PC-9 (cell line): ENCODE measurements around the gene CCP110. TPM values are rescaled to one million over a fixed set of nuclear protein-coding genes. Genes with fewer than 3 reads are reported as not detected.
A peak's percentile ranks its signal among the peaks of the same experiment; 100 is the strongest.

ENCODE experiments used
- BruUV-seq: library from RNA; stranded (reverse); fragments of 400-500 nt; replicated peaks from 2 replicates; lab custom pipeline; 2021; lab: Mats Ljungman, UMichigan
- CTCF ChIA-PET: fragments of 300-600 bp; sonication (Branson Sonifier 250); formaldehyde crosslinking; loops from one replicate; lab custom pipeline; 2022; ENCODE audit warnings: antibody characterized with exemption; lab: Charles Lee
- POLR2A ChIA-PET: fragments of 300-600 bp; sonication (Branson Sonifier 250); formaldehyde crosslinking; loops from one replicate; lab custom pipeline; 2022; ENCODE audit warnings: antibody characterized with exemption; ENCODE audit not compliant: unreplicated experiment; lab: Charles Lee
- DNase-seq, 2 experiments: peaks; one replicate each; pipeline versions ENCODE4 v3.0.0 to v3.0.0-alpha.2; 2015 to 2022; ENCODE audit warnings: mixed read lengths in 1 of 2
- H2AFZ ChIP-seq: fragments of 200-600 bp; sonication (generic); 2 replicates; pipeline ENCODE4 v1.8.1; 2017; ENCODE audit warnings: antibody characterized with exemption
- H3F3A ChIP-seq: fragments of 200-600 bp; sonication (generic); 2 replicates; pipeline ENCODE4 v1.8.1; 2017; ENCODE audit warnings: antibody characterized with exemption, mild to moderate bottlenecking, low read depth; ENCODE audit not compliant: insufficient read depth
- H3K27ac ChIP-seq: fragments of 200-600 bp; sonication (generic); 2 replicates; pipeline ENCODE4 v1.6.1; 2016; ENCODE audit warnings: mixed run types
- H3K27me3 ChIP-seq: fragments of 200-600 bp; sonication (generic); 2 replicates; pipeline ENCODE4 v1.6.1; 2016; ENCODE audit warnings: low read depth, mixed run types; ENCODE audit not compliant: insufficient read depth
- H3K36me3 ChIP-seq: fragments of 200-600 bp; sonication (generic); 2 replicates; pipeline ENCODE4 v1.6.1; 2016; ENCODE audit warnings: low read depth, mixed run types
- H3K4me1 ChIP-seq: fragments of 200-600 bp; sonication (generic); replicated peaks from 2 replicates; pipeline ENCODE4 v1.6.1; 2016; ENCODE audit warnings: mixed run types; ENCODE audit not compliant: insufficient read depth
- H3K4me2 ChIP-seq: fragments of 200-600 bp; sonication (generic); 2 replicates; pipeline ENCODE4 v1.6.1; 2017; ENCODE audit warnings: mixed run types
- H3K4me3 ChIP-seq: fragments of 200-600 bp; sonication (generic); 2 replicates; pipeline ENCODE4 v1.6.1; 2016; ENCODE audit warnings: mixed run types
- H3K79me2 ChIP-seq: fragments of 200-600 bp; sonication (generic); 2 replicates; pipeline ENCODE4 v1.6.1; 2017; ENCODE audit warnings: low read depth, mixed run types
- H3K9me2 ChIP-seq: fragments of 200-600 bp; sonication (generic); 2 replicates; pipeline ENCODE4 v1.8.1; 2017; ENCODE audit warnings: mild to moderate bottlenecking; ENCODE audit not compliant: insufficient read depth
- H3K9me3 ChIP-seq: fragments of 200-600 bp; sonication (generic); 2 replicates; pipeline ENCODE4 v1.8.1; 2016; ENCODE audit warnings: low read depth; ENCODE audit not compliant: insufficient read depth
- H4K20me1 ChIP-seq: fragments of 200-600 bp; sonication (generic); 2 replicates; pipeline ENCODE4 v1.8.1; 2017; ENCODE audit not compliant: insufficient read depth
- CTCF ChIP-seq: fragments of 200-600 bp; sonication (generic); conservative IDR thresholded peaks from 2 replicates; pipeline ENCODE4 v1.6.1; 2017; ENCODE audit warnings: mixed run types, antibody characterized with exemption, mild to moderate bottlenecking, moderate library complexity
- EZH2 ChIP-seq: fragments of 200-600 bp; sonication (generic); IDR thresholded peaks from 2 replicates; pipeline ENCODE4 v1.8.0; 2017; ENCODE audit warnings: antibody characterized with exemption, low read depth
- intact Hi-C: fragments of 100-400 bp; cut with micrococcal nuclease; formaldehyde crosslinking; loops from one replicate; pipeline ENCODE4 v1.10.0; 2022; ENCODE audit not compliant: unreplicated experiment
- total RNA-seq: library from RNA; stranded (reverse); gene quantifications from 2 replicates; pipeline ENCODE4 v1.2.3, GENCODE V29; 2021

The CCP110 gene
- total RNA-seq, 1 experiment from 2014 or later: 31.9 TPM

- Histone ChIP-seq H4K20me1 (no peaks in the 10 kb centered on the region), H3K4me3 (no peak overlapping the region), H3K79me2 (peaks cover 25% of the 10 kb centered on the region), H3F3A (peaks cover 52% of the 10 kb centered on the region), H3K4me1 (peaks cover 37% of the 10 kb centered on the region), H3K4me2 (no peak overlapping the region), H3K9me3 (no peaks in the 10 kb centered on the region), H3K27me3 (no peaks in the 10 kb centered on the region), H2AFZ (no peak overlapping the region), H3K36me3 (peaks cover 38% of the 10 kb centered on the region), H3K9me2 (no peaks in the 10 kb centered on the region), H3K27ac (no peak overlapping the region)
- intact Hi-C loops: loop anchor here (1.0 to 10.0 kb wide), 3 partner anchors 334 to 416 kb away; partner anchors contain the start of genes ITPRIPL2 and SYT17
- peak; percentile 56 to 73 for DNase-seq
- no peak for TF ChIP-seq EZH2
- TF ChIP-seq CTCF: peak; percentile 90
- TSS peak; percentile 38 for BruUV-seq
- ChIA-PET CTCF (interaction anchor here (0.6 to 1.7 kb wide), 11 partner anchors 11 to 714 kb away, joined by 3 to 11 read pairs (median 4); partner anchors contain the start of gene TMC7), POLR2A (interaction anchor here (0.6 kb wide), 3 partner anchors 46 to 120 kb away, joined by 3 to 8 read pairs (median 3); no protein-coding TSS in a partner anchor)
These were observed 21.2 kb upstream of the CCP110 start for GRCh38 chr16:19502395-19503131.

- TF ChIP-seq EZH2 (no peak), CTCF (no peak)
These were observed 20.2 kb upstream of the CCP110 start for GRCh38 chr16:19503461-19504075.

GRCh38 chr16:19505600-19506303, 18.0 kb upstream of the CCP110 start:
- H3K9me3 ChIP-seq: no peaks in the 10 kb centered on the region
- peaks cover 63% of the 10 kb centered on the region for H3F3A ChIP-seq
- peak overlapping the region; percentile 70 for H3K4me2 ChIP-seq
- peak; percentile 35 to 95 for DNase-seq
- ChIA-PET CTCF (no interaction called here), POLR2A (interaction anchor here (0.6 to 1.1 kb wide), 7 partner anchors 12 to 124 kb away, joined by 3 to 6 read pairs (median 4); no protein-coding TSS in a partner anchor)
- BruUV-seq: no TSS peak
- peak overlapping the region; percentile 87 for H3K27ac ChIP-seq
- peak overlapping the region; percentile 18; the same call in 1 of the 2 replicates for H3K4me3 ChIP-seq
- no peak overlapping the region for H2AFZ ChIP-seq
- intact Hi-C loops: loop anchor here (1.0 to 10.0 kb wide), 4 partner anchors 16 to 391 kb away; partner anchors contain the start of genes ITPRIPL2 and VPS35L
- H3K79me2 ChIP-seq: peaks cover 38% of the 10 kb centered on the region
- TF ChIP-seq CTCF: no peak
- TF ChIP-seq EZH2: no peak
- no peaks in the 10 kb centered on the region for H4K20me1 ChIP-seq
- H3K9me2 ChIP-seq: no peaks in the 10 kb centered on the region
- H3K27me3 ChIP-seq: no peaks in the 10 kb centered on the region
- H3K36me3 ChIP-seq: peaks cover 48% of the 10 kb centered on the region
- peaks cover 61% of the 10 kb centered on the region for H3K4me1 ChIP-seq

More at GRCh38 chr16:19503461-19504075, 20.2 kb upstream of the CCP110 start:
- peaks cover 27% of the 10 kb centered on the region for H3K79me2 ChIP-seq
- intact Hi-C loops: loop anchor here (2.0 to 10.0 kb wide), 2 partner anchors 119 to 389 kb away; partner anchors contain the start of gene ITPRIPL2
- no peak overlapping the region for H3K4me2 ChIP-seq
- peak overlapping the region; percentile 87; the same call in 1 of the 2 replicates for H3K27ac ChIP-seq
- H4K20me1 ChIP-seq: no peaks in the 10 kb centered on the region
- no peaks in the 10 kb centered on the region for H3K9me3 ChIP-seq
- peaks cover 47% of the 10 kb centered on the region for H3K4me1 ChIP-seq
- H3K27me3 ChIP-seq: no peaks in the 10 kb centered on the region
- H3K4me3 ChIP-seq: no peak overlapping the region
- DNase-seq: no peak
- no peak overlapping the region for H2AFZ ChIP-seq
- no peaks in the 10 kb centered on the region for H3K9me2 ChIP-seq
- ChIA-PET POLR2A (no interaction called here), CTCF (interaction anchor here (0.9 to 1.7 kb wide), 5 partner anchors 17 to 715 kb away, joined by 3 to 11 read pairs (median 4); partner anchors contain the start of gene TMC7)
- no TSS peak for BruUV-seq
- H3K36me3 ChIP-seq: peaks cover 36% of the 10 kb centered on the region
- H3F3A ChIP-seq: peaks cover 52% of the 10 kb centered on the region
